HG02840 (cell line): Measurements from ENCODE around the gene CDCA4.

Source experiments
- ATAC-seq: cut with Tn5 transposase; IDR thresholded peaks from one replicate; pipeline ENCODE4 v1.9.1; 2021; ENCODE audit warnings: mild to moderate bottlenecking, moderate library complexity, moderate number of reproducible peaks; ENCODE audit not compliant: unreplicated experiment, low FRiP score

The CDCA4 gene

DNA sequence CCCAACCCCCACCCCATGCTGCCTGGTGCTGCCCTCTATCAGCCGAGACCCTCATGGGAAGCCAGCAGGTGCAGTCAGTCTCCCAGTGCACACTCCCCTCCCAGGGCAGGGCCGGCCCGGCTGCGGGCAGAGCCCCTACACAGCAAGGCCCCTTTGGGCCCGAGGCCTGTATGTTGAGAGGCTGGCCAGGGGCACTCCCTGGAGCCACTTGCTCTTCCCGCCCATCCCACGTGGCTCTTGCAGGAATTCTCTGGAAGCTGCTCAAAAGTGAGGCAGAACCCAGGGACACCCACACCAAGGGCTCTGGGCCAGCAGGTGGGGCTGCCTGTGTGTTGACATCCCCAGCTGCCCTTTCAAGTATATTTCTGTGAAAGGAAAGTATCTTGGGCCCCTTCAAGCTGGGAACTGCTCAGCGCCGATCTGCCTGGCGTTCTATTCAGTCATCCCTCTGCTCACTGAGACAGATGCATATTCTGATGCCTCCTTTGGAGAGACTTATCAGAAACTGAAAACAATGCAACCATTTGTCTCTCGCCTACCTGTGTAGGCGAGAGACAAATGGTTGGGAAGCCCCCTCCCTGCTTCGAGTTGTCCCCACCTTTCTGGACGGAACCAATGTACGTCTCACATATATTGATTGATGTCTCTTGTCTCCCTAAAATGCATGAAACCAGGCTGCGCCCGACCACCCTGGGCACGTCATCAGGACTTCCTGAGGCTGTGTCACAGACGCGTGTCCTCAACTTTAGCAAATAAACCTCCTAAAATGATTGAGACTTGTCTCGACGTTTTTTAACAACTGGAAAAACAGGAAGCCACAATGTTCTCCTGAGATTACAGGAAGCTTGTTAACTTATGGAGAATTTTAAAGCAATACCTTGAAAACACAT is 38.4 kb upstream of the CDCA4 start:
- ATAC-seq: no peak

DNA sequence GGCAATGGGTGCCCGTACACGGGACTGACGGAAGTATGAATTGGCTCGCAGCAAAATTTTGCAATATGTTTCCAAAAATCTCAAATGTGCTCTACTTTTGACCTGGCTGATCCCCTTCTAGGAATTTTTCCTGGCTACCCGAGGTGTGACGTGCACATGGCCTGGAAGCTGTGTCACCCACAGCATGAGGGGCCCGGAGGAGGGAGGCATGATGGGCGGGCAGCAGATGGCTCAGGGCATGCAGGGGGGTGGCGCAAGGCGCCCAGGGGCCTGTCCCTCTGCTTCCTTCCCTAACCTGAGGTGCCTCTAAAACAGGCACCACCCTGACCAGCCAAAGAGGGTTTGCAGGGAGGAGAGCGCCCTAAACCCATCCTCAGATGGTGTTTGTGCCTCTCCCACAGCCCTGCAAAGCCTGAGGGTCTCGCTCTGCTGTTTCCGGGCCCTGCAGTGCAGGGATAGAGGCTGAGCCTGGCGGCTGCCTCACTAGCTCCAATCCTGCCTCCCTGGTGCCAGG is 37.7 kb upstream of the CDCA4 start:
- ATAC-seq: no peak

DNA sequence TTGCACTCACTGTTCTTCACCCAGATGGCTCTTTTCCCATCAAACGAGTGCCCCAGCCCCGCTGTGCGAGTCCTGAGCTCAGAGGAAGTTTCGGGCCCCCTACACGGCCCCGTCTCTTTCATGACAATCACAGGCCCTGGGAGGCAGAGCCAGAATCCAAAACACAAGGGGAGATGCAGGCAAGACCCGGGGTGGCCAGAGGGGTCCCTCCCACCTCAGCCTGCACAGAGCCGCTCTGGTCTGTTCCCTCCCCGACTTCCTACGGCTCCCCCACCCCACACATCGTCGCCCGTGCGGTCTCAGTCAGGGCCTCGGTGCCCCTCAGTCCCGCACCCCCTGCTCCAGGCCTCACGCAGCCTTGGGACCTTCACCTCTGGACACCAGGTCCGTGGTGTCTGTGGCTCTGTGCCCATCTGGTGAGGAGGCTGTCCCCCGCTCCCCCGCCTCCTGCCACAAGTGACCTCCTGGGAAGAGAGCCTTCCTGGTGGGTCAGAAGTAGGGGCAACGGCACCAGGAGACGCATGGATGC is 35.5 kb upstream of the CDCA4 start:
- no peak for ATAC-seq

DNA sequence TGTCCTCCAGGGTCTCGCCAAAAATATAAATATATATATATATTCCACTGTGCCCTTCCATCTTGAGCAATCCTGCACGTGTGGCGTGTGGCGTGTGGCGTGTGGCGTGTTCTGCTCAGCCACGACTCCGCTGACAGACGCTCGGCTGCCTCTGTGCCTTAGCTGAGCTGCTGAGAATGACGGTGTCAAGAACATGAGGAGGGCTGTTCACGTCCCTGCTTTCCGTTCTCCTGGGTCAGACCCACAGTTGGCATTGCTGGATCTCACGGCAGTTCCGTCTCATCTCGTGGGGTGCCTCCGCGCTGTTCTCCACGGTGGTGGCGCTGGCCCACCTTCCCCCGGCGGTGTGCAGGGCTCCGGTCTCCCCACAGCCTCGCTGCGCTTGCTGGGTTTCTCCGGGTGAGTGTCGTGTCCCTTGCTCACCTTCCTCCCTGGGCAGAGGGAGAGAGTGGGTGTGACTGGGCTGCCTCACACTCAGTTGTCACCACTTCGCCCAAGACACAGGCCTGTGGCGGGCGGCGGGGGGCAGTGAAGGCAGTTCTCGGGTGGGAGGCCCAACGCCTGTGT is 34.9 kb upstream of the CDCA4 start:
- ATAC-seq: no peak

DNA sequence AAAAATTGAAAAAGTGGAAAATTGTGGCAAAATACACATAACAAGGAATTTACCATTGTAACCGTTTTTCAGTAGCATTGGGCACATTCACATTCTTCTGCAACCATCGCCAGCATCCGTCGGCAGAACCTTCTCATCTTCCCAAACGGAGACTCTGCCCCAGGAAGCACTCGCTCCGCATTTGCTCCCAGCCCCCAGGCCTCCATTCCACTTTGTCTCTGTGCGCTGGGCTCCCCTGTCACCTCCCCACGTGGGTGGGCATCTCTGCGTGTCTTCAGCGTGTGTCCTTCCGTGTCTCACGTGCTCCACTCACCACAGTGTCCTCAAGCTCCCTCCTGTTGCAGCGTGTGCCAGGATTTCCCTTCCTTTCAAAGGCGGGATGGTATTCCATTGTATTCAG is 34.5 kb upstream of the CDCA4 start:
- no peak for ATAC-seq

DNA sequence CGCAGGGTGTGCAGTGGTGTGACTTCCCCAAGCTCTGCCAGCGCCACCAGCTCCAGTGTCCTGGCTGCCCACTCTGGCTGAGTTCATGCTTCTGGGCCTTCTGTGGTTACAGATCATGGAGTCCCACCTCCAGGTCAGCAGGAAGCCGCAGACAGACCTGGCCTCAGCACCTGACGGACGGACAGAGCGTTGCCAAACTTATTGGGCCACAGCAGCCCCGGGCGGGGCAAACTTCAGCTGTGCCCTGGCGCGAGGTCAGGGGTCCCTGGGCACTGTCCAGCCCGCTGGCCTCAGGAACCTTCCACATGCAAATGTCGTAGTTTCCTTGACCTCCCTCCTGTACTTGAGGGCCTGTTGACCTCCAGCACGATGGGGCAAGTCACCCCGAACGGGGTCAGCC is 33.1 kb upstream of the CDCA4 start:
- no peak for ATAC-seq

DNA sequence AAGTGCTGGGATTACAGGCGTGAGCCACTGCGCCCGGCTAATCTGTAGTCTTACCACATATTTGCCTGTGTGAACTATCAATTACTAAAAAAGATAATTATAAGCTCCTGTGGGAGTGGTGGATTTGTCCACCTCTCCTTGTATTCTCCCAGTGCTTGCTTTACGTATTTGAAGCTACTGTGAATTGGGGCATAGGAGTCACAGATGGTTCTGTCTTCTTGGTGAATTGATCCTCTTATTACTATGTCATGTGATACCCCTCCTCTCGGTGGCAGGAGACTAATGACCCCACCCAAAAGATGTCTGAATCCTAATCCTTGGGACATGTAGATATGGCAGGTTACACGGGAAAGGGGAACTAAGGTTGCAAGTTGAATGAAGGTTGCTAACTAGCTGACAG is 32.5 kb upstream of the CDCA4 start:
- no peak for ATAC-seq

DNA sequence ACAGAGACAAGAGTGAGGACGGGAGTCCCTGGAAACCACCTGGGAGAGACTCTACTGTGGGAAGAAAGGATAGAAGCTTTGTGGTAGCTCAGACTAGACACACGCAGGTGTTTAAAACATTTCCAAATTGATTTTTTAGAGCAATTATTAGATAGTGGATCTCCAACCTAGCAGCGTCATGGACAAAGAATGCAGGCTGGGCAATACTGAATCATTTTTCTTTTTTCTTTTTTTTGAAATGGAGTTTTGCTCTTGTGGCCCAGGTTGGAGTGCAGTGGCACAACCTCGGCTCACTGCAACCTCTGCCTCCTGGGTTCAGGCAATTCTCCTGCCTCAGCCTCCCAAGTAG is 31.2 kb upstream of the CDCA4 start:
- no peak for ATAC-seq

DNA sequence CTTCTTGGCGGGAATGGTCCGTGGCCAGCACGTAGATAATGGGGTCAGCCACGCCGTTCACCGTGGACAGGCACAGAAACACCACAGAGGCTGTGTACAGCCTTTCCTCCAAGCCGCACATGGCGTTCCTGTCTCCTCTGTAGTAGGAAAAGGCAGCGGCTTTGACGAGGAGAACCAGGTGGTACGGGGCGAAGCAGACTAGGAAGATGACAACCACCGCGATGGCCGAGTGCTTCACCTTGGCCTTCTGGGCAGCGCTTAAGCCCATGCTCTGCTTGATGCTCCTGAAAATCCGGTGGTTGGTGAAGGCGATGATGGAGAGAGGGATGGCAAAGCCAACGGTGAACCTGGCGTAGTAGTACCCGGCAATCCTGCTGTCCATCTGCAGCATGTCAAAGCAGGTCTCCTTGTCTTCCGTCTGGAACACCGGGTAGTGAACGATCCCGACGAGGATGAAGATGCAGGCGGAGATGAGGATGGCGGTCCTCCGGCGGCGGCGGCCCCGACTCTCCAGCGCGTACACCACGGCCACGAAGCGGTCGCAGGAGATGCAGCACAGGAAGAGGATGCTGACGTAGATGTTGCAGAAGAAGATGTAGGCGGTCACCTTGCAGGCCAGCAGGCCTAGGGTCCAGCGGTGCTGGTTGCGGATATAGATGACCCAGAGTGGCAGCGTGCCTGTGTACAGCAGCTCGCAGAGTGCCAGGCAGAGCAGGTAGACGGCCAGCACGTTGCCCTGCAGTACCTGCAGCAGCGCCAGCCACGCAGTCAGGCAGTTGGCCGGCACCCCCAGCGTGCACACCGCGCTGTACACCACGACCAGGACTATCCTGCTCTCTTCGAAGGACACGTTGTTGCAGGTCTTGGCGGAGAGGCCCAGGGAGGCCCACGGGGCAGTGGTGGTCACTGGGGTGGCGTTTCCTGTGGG is 30.6 kb upstream of the CDCA4 start:
- no peak for ATAC-seq

DNA sequence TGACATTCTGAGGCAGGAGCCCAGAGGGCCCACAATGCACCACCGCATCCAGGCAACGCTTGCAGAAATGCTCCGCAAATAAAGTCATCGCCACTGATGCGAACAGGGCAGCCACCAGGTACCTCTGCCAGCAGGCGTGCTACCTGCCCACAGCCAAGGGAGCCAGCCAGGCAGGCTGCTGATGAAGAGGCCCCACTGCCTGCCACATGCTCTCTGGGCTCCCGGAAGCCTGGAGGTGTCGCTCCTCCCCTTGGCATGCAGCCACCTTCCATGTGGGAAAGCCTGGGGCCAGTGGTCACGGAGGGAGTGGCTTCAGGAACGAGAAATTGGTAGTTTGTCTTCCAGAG is 29.6 kb upstream of the CDCA4 start:
- ATAC-seq: no peak

DNA sequence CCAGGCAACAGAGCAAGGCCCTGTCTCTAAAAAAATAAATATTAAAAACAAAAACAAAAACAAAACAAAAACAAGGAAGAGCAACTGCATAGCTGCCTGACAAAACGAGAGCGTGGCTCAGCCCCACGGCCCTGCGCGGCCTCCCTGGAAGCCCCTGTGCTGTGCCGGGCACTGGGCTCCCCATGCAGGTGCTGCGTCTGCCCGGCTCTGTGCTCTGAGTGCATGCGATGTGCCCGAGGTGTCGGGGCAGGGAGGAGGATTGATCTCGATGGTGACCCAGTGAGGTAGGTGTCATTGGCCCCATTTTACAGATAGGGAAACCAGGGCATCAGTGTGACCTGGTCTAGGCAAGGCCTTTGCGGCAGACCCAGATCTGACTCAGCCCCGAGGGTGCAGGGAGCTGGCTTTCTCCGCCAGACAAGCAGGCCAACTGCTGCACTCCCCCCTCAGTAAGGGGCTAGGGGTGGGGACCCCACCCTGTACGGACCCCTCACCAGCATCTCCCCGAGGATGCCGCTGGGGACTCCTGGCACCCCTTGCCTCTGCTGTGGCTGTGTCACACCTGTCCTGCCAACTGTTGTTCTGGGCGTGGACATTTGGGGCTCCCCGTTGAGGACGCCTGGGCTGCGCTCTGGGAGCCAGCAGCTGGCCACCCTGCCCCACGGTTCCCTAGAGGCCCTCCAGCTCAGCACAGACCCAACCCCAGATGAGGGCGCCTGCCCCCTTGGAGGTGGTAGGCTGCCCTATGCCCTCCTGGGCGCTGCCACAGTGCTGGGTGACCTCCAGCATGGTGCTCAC is 29.1 kb upstream of the CDCA4 start:
- no peak for ATAC-seq

DNA sequence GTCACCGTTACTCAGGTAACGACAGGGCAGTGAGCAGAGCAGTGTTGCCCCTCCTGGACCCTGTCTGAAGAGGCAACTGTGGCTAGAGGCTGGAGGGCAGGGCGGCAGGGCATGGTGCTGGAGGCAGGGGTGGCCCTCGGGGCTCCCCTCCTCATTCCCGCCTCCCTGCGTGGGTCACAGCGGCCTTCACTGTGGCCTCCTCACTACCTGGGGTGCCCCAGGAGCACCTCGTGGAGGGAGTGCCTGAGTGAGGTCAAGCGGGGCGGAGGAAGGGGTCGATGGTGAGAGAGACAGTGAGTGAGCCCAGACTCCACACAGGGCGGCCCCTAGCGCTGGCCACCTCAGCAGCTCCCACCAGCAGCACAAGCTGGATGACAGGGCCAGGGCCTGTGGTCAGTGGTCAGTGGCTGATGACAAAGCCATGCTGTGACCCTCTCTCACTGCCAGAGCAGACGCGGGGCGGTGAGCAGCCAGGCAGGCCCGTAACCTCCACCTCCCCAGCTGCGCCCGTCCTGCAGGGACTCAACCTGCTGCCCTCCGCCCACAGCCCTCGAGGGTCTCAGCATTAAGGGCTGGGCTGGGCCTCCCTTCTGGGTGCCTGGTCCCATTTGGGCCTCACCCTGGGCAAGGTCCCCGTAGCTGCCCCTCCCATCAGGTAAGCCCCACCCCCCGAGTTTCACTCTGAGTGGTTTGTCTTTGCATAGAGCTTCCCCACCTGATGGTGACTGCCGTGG is 26.6 kb upstream of the CDCA4 start:
- no peak for ATAC-seq

DNA sequence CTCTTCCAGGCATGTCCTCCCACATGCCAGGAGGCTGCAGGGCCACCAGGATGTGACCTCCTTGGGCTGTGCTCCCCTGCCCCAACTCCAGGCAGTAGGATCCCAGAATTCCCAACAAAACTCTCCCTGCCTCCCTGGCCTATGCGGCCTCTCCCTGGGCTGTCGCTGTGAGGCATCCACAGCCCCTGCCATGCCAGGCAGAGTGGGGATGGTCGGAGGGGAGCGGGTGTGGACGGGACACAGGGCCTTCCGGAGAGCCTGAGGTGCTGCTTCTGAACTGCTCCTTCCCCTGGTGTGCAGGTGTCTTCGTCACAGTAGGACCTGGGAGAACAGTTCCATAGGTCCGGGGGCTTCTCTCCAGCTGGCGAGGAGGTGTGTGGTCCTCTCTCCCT is 26.0 kb upstream of the CDCA4 start:
- no peak for ATAC-seq

DNA sequence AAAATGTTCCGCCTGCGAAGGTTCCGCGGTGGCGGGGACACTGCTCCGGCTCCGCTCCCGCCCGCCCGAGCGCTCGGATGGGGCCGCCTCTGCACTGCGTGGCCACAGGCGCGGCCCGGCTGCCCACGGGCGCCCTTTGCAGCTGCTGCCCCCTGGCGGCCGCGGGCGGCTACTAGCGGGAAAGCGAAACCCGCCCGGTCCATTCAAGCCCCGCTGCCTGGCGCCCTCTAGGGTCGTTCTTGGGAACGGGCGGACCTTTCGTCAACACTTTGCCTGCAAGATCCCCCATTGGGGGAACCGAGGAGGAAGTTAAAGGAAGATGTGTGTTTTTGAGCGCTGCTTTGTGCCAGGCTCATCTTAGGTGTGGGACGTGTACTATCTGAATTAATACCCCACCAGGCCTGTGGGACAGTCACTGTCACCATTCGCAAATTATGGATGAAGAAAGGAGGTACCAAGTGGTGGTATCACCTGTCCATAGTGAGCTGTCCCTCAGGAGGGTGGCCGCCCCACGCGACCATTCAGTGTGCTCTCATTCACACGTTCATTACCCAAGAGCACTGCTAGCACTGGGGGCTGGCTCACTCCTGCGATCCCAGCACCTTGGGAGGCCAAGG is 24.9 kb upstream of the CDCA4 start:
- ATAC-seq: no peak

DNA sequence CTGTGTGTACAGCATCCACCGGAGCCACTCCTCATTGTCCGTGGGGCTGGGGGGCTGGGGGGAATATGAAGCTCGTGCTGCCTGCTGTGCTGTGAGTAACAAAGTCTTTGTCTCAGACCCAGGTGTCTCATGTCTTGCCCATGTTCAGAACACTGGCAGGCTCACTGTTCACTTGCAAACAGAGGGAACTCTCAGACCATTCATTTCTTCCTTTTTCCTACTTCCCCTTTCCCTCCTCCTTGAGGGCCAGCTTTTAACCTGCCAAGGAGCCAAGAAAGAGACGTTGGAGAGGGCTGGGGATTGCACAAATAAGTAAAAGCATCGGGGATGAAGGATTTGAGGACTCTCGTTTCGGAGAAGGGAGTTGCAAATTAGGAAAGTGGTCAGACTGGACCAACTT is 22.8 kb upstream of the CDCA4 start:
- ATAC-seq: no peak

DNA sequence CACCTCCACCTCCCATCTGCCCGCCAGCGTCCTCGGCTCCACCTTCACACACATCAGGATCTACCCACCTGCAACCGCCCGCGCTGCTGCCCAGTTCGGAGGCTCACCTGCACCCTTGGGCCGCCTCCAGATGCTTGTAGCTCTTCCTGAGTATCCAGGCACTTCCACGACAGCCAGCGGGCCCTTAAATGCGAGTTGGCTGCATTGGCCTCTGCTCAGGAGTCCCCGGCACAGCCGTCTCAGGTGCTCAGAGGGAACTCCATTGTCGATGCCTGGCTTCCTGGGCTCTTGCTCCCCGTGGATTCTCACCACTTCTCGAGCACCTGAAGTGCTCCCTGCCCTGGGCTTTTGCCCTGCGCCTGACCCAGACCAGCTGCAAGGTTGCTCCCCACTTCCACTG is 21.9 kb upstream of the CDCA4 start:
- ATAC-seq: no peak

DNA sequence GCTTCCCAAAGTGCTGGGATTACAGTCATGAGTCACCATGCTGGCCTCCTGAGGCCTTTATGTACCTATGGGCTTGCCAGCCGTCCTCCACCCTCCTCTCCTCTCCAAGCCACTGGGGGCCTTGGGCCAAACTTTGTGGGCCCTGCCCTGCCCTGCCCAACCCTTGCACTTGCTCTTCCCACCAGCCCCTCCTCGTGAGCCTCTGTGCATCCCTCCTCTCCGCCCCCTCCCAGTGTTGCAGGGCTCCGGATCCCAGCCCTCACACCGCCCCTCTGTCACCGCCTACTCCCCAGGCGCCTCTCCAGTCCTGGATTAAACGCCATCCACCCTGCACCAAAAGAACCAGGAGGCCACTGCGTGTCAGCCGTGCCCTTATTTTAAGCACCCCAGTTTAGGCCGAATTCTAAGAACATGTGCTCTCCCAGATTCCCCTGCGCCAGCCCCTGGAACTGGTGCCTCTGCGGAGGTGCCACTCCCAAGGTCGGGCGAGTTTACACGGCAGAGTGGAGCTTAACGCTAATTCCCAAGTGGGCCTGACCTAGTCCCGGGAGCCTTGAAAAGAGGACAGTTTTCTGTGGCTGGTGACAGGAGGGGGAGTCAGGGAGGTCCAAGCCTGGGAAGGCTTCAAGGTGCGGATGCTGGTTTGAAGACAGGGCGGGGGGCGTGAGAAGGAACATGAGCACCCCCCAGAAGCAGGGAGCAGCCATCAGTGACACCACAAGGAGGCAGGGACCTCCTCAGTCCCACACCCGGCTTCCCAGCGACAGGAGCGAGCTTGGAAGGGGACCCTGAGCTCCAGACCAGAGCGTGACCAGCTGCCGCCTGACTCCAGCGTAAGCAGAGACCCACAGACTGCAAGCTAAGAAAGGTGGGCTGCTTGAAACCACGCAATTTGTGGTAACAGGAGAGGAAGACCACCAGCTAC is 21.2 kb upstream of the CDCA4 start:
- no peak for ATAC-seq
